NB4 (cell line): ENCODE measurements around the gene SMARCAL1.

Experiments used
- CTCF ChIP-seq: IDR thresholded peaks from one replicate; pipeline ENCODE4 v1.5.1; 2012; ENCODE audit warnings: low read depth, low read length
- MAX ChIP-seq: IDR thresholded peaks from 2 replicates; pipeline ENCODE4 v1.6.1; 2011; ENCODE audit warnings: low read depth, low read length
- MYC ChIP-seq: IDR thresholded peaks from 2 replicates; pipeline ENCODE4 v1.6.1; 2011; ENCODE audit warnings: low read depth, low read length

- TF ChIP-seq MAX (no peak), CTCF (no peak), MYC (no peak)
Observed at GRCh38 chr2:216436383-216436782, 24.1 kb downstream of the SMARCAL1 start.
